Neural cell (in vitro differentiated cells): ENCODE data around the gene CTDSP2.
"Not testable (repeated sequence)": the region's sequence is repeated elsewhere in the genome, so short reads cannot be mapped to it uniquely, and the experiment has no call there.

Source experiments
- MXI1 ChIP-seq: fragments of 450-650 bp; conservative IDR thresholded peaks from 2 replicates; pipeline ENCODE4 v1.6.1; 2014; ENCODE audit warnings: antibody characterized with exemption, mild to moderate bottlenecking; ENCODE audit not compliant: poor library complexity, severe bottlenecking
- POLR2AphosphoS5 ChIP-seq: IDR thresholded peaks from 2 replicates; pipeline ENCODE4 v1.6.1; 2012
- TF ChIP-seq, protein P1 (sequence below): fragments of 450-650 bp; IDR thresholded peaks from 2 replicates; pipeline ENCODE4 v1.5.1; 2014; ENCODE audit warnings: antibody characterized with exemption, mild to moderate bottlenecking, moderate library complexity; ENCODE audit not compliant: poor library complexity, severe bottlenecking
- TF ChIP-seq, protein P2 (sequence below): IDR thresholded peaks from 2 replicates; pipeline ENCODE4 v1.6.1; 2012; ENCODE audit warnings: borderline replicate concordance

DNA sequence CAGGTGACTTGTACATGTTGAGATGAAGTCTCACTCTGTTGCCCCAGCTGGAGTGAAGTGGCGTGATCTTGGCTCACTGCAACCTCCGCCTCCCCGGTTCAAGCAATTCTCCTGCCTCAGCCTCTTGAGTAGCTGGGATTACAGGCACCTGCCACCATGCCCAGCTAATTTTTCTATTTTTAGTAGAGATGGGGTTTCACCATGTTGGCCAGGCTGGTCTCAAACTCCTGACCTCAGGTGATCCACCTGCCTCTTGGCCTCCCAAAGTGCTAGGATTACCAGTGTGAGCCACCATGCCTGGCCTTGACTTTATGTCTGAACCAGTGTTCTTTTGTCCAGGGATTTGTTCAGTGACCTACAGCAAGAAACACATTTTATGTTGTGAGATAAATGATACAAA is 2.9 kb upstream of the CTDSP2 start:
- not testable (repeated sequence) for TF ChIP-seq POLR2AphosphoS5, MXI1
- TF ChIP-seq, protein P1, sequence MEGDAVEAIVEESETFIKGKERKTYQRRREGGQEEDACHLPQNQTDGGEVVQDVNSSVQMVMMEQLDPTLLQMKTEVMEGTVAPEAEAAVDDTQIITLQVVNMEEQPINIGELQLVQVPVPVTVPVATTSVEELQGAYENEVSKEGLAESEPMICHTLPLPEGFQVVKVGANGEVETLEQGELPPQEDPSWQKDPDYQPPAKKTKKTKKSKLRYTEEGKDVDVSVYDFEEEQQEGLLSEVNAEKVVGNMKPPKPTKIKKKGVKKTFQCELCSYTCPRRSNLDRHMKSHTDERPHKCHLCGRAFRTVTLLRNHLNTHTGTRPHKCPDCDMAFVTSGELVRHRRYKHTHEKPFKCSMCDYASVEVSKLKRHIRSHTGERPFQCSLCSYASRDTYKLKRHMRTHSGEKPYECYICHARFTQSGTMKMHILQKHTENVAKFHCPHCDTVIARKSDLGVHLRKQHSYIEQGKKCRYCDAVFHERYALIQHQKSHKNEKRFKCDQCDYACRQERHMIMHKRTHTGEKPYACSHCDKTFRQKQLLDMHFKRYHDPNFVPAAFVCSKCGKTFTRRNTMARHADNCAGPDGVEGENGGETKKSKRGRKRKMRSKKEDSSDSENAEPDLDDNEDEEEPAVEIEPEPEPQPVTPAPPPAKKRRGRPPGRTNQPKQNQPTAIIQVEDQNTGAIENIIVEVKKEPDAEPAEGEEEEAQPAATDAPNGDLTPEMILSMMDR, result not testable (repeated sequence)
- TF ChIP-seq, protein P2, sequence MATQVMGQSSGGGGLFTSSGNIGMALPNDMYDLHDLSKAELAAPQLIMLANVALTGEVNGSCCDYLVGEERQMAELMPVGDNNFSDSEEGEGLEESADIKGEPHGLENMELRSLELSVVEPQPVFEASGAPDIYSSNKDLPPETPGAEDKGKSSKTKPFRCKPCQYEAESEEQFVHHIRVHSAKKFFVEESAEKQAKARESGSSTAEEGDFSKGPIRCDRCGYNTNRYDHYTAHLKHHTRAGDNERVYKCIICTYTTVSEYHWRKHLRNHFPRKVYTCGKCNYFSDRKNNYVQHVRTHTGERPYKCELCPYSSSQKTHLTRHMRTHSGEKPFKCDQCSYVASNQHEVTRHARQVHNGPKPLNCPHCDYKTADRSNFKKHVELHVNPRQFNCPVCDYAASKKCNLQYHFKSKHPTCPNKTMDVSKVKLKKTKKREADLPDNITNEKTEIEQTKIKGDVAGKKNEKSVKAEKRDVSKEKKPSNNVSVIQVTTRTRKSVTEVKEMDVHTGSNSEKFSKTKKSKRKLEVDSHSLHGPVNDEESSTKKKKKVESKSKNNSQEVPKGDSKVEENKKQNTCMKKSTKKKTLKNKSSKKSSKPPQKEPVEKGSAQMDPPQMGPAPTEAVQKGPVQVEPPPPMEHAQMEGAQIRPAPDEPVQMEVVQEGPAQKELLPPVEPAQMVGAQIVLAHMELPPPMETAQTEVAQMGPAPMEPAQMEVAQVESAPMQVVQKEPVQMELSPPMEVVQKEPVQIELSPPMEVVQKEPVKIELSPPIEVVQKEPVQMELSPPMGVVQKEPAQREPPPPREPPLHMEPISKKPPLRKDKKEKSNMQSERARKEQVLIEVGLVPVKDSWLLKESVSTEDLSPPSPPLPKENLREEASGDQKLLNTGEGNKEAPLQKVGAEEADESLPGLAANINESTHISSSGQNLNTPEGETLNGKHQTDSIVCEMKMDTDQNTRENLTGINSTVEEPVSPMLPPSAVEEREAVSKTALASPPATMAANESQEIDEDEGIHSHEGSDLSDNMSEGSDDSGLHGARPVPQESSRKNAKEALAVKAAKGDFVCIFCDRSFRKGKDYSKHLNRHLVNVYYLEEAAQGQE, result not testable (repeated sequence)
